Calu3 (cell line): ENCODE measurements around the gene H6PD. TPM values are rescaled to one million over a fixed set of nuclear protein-coding genes. Genes with fewer than 3 reads are reported as not detected.

ENCODE experiments used
- BruUV-seq: library from RNA; stranded (reverse); fragments of 400-500 nt; replicated peaks from 2 replicates; lab custom pipeline; 2021; lab: Mats Ljungman, UMichigan
- CTCF ChIA-PET: fragments of 300-600 bp; sonication (Branson Sonifier 250); formaldehyde crosslinking; loops from one replicate; lab custom pipeline; 2022; ENCODE audit warnings: antibody characterized with exemption; lab: Charles Lee
- DNase-seq: peaks from one replicate; pipeline ENCODE4 v3.0.0; 2022
- H3K27ac Mint-ChIP-seq: one replicate; pipeline ENCODE4 v1.8.0; 2022; ENCODE audit warnings: mixed read lengths; ENCODE audit not compliant: unreplicated experiment
- H3K27me3 Mint-ChIP-seq: one replicate; pipeline ENCODE4 v1.8.0; 2022; ENCODE audit warnings: mixed read lengths; ENCODE audit not compliant: unreplicated experiment
- H3K36me3 Mint-ChIP-seq: one replicate; pipeline ENCODE4 v1.8.0; 2022; ENCODE audit warnings: mild to moderate bottlenecking, moderate library complexity, mixed read lengths; ENCODE audit not compliant: insufficient read depth, unreplicated experiment
- H3K4me1 Mint-ChIP-seq: one replicate; pipeline ENCODE4 v1.8.0; 2022; ENCODE audit warnings: mild to moderate bottlenecking, low read depth, mixed read lengths; ENCODE audit not compliant: unreplicated experiment
- H3K4me3 Mint-ChIP-seq: one replicate; pipeline ENCODE4 v1.8.0; 2022; ENCODE audit warnings: mild to moderate bottlenecking, low read depth, moderate library complexity, mixed read lengths; ENCODE audit not compliant: unreplicated experiment
- H3K9me3 Mint-ChIP-seq: one replicate; pipeline ENCODE4 v1.8.0; 2022; ENCODE audit warnings: low read depth, mixed read lengths; ENCODE audit not compliant: unreplicated experiment
- intact Hi-C: fragments of 100-400 bp; cut with micrococcal nuclease; formaldehyde crosslinking; loops from one replicate; pipeline ENCODE4 v1.10.0; 2022; ENCODE audit not compliant: unreplicated experiment
- total RNA-seq: library from RNA; stranded (reverse); gene quantifications from 2 replicates; pipeline ENCODE4 v1.2.3, GENCODE V29; 2022
- TF ChIP-seq, protein P1 (sequence below): fragments of 200-600 bp; IDR thresholded peaks from one replicate; pipeline ENCODE4 v1.8.0; 2022; ENCODE audit warnings: antibody characterized with exemption; ENCODE audit not compliant: unreplicated experiment

Gene H6PD
- total RNA-seq, 1 experiment from 2014 or later: 18.0 TPM

DNA sequence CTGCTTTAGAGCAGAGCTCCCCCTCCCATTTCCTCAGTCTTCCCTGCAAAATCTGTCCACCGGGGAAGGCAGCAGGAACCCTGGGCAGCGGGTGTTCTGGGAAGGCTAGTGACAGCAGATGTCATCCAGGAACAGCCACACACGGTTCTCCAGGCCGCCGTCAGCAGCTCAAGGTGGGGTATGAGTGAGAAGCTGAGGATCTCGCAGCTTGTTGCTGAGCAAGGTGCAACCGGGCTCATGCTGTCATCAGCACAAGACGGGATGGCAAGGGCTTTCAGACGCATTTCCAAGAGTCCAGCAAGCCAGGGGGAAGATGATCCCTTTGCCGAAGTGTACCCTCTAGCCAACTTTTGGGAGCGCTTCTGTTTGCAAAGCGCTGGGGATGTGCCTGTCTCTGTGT is 35.1 kb downstream of the H6PD start:
- Mint-ChIP-seq H3K4me1 (peaks cover under 1% of the 10 kb centered on the region), H3K4me3 (no peak overlapping the region), H3K27me3 (no peaks in the 10 kb centered on the region), H3K36me3 (no peaks in the 10 kb centered on the region), H3K9me3 (no peaks in the 10 kb centered on the region), H3K27ac (no peak overlapping the region)
- no TSS peak for BruUV-seq
- TF ChIP-seq, protein P1, sequence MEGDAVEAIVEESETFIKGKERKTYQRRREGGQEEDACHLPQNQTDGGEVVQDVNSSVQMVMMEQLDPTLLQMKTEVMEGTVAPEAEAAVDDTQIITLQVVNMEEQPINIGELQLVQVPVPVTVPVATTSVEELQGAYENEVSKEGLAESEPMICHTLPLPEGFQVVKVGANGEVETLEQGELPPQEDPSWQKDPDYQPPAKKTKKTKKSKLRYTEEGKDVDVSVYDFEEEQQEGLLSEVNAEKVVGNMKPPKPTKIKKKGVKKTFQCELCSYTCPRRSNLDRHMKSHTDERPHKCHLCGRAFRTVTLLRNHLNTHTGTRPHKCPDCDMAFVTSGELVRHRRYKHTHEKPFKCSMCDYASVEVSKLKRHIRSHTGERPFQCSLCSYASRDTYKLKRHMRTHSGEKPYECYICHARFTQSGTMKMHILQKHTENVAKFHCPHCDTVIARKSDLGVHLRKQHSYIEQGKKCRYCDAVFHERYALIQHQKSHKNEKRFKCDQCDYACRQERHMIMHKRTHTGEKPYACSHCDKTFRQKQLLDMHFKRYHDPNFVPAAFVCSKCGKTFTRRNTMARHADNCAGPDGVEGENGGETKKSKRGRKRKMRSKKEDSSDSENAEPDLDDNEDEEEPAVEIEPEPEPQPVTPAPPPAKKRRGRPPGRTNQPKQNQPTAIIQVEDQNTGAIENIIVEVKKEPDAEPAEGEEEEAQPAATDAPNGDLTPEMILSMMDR: no peak
- intact Hi-C loops: no loop called here
- CTCF ChIA-PET: interaction anchor here (0.5 to 0.6 kb wide), 2 partner anchors 37 to 140 kb away, joined by 3 to 4 read pairs; no protein-coding TSS in a partner anchor
- no peak for DNase-seq

DNA sequence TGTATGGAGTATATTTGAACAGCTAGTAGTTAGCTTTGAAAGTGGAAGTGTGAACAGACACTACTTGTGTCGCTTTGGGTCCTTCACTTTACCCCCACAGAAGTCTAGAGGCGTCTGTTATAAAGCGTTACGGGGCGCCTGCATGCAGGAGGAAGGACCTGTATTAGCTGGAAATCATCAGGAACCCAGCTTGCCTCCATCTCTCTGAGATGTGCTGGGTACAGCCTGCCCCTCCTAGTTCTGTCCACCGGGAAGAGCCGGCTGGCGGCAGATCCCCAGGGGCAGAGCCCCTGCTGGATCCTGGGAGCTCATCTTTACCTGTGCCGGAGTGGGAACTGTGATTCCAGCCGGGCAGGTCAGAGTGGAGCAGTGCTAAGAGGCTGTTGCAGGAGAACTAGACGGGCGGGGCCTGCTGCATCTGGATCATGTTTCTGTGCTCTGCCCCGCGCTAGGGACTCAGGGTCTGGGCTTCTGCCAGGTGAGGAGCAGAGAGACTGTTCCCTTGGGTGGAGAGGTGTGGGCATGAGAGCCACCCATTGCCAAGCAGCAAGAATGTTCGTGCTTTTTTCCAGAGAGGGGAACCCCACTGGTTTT is 35.8 kb downstream of the H6PD start:
- no TSS peak for BruUV-seq
- no peaks in the 10 kb centered on the region for H3K9me3 Mint-ChIP-seq
- TF ChIP-seq, protein P1: no peak
- intact Hi-C loops: no loop called here
- H3K36me3 Mint-ChIP-seq: no peaks in the 10 kb centered on the region
- H3K4me1 Mint-ChIP-seq: peaks cover 7% of the 10 kb centered on the region
- no peak overlapping the region for H3K27ac Mint-ChIP-seq
- CTCF ChIA-PET: interaction anchor here (0.5 to 0.6 kb wide), 2 partner anchors 38 to 1065 kb away, joined by 4 to 9 read pairs; no protein-coding TSS in a partner anchor
- DNase-seq: no peak
- H3K4me3 Mint-ChIP-seq: no peak overlapping the region
- H3K27me3 Mint-ChIP-seq: no peaks in the 10 kb centered on the region

DNA sequence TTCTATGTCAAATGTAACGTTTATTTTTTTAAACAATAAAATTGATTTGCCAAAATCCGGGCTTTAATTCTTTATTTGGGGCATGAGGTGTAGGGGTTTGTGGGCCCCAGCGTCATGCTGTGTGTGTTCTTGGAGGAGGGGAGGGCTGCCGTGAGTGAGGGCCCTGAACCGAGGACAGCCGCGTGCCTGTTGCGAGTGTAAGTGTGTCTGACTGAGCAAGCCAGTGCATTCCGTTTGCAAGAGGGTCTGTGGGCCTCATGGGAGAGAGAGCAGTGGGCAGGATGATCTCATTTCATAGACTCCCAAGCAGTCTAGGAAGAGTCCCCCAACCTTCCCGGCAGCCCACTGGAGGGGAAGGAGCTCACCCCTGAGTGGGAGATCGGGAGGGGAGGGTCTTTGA is 36.7 kb downstream of the H6PD start:
- Mint-ChIP-seq H3K9me3 (no peaks in the 10 kb centered on the region), H3K4me3 (no peak overlapping the region), H3K27ac (no peak overlapping the region), H3K4me1 (peaks cover 16% of the 10 kb centered on the region), H3K27me3 (no peaks in the 10 kb centered on the region), H3K36me3 (no peaks in the 10 kb centered on the region)
- CTCF ChIA-PET: no interaction called here
- TF ChIP-seq, protein P1: no peak
- BruUV-seq: no TSS peak
- DNase-seq: no peak
- intact Hi-C loops: no loop called here

- Mint-ChIP-seq H3K4me1 (peaks cover 18% of the 10 kb centered on the region), H3K27me3 (no peaks in the 10 kb centered on the region), H3K27ac (no peak overlapping the region), H3K9me3 (no peaks in the 10 kb centered on the region), H3K36me3 (no peaks in the 10 kb centered on the region), H3K4me3 (no peak overlapping the region)
- CTCF ChIA-PET: no interaction called here
- intact Hi-C loops: no loop called here
- BruUV-seq: no TSS peak
- DNase-seq: no peak
- TF ChIP-seq, protein P1: no peak
Observed at GRCh38 chr1:9271861-9272595, 37.5 kb downstream of the H6PD start.
